GM19455 (cell line): ENCODE results near the gene AQP2.

ENCODE experiments used
- ATAC-seq: cut with Tn5 transposase; IDR thresholded peaks from one replicate; pipeline ENCODE4 v1.9.1; 2021; ENCODE audit not compliant: unreplicated experiment

Gene AQP2

GRCh38 chr12:49920241-49920914 lies 30.2 kb upstream of the AQP2 start:
- ATAC-seq: no peak

- no peak for ATAC-seq
Measured at GRCh38 chr12:49920915-49921286, 29.6 kb upstream of the AQP2 start.

GRCh38 chr12:49921299-49921698 lies 29.2 kb upstream of the AQP2 start:
- ATAC-seq: no peak

GRCh38 chr12:49921936-49922335 lies 28.6 kb upstream of the AQP2 start:
- ATAC-seq: no peak

GRCh38 chr12:49922349-49923034 lies 28.0 kb upstream of the AQP2 start:
- no peak for ATAC-seq

GRCh38 chr12:49923035-49923644 lies 27.4 kb upstream of the AQP2 start:
- ATAC-seq: no peak

- no peak for ATAC-seq
Measured at GRCh38 chr12:49923880-49924556, 26.5 kb upstream of the AQP2 start.

- ATAC-seq: no peak
Measured at GRCh38 chr12:49924628-49925246, 25.8 kb upstream of the AQP2 start.

- no peak for ATAC-seq
Measured at GRCh38 chr12:49925433-49926204, 24.9 kb upstream of the AQP2 start.

- no peak for ATAC-seq
Measured at GRCh38 chr12:49928471-49928870, 22.1 kb upstream of the AQP2 start.

- no peak for ATAC-seq
Measured at GRCh38 chr12:49929581-49929980, 21.0 kb upstream of the AQP2 start.

- ATAC-seq: no peak
Measured at GRCh38 chr12:49930515-49931288, 19.8 kb upstream of the AQP2 start.

GRCh38 chr12:49932023-49932422 lies 18.5 kb upstream of the AQP2 start:
- ATAC-seq: no peak

- no peak for ATAC-seq
Measured at GRCh38 chr12:49932533-49933130, 17.9 kb upstream of the AQP2 start.

- ATAC-seq: no peak
Measured at GRCh38 chr12:49933796-49934195, 16.7 kb upstream of the AQP2 start.

GRCh38 chr12:49934505-49934904 lies 16.0 kb upstream of the AQP2 start:
- ATAC-seq: no peak

GRCh38 chr12:49936925-49937324 lies 13.6 kb upstream of the AQP2 start:
- ATAC-seq: no peak

- no peak for ATAC-seq
Measured at GRCh38 chr12:49937639-49938300, 12.8 kb upstream of the AQP2 start.

- no peak for ATAC-seq
Measured at GRCh38 chr12:49939307-49939706, 11.2 kb upstream of the AQP2 start.
